ENCODE data around the gene ZC3H12D.

The ZC3H12D gene

GRCh38 chr6:149459761-149460160 is 25.1 kb downstream of the ZC3H12D start:
- Histone ChIP-seq H3K4me3 (ENCODE audit: low read depth, low read length) (no peak overlapping the region), H3K36me3 (ENCODE audit: control insufficient read depth in 2 of 2, insufficient read depth in 1 of 2, low read length in 2 of 2) (no peaks in the 10 kb centered on the region), H3K9me3 (ENCODE audit: control insufficient read depth, insufficient read depth, low read depth, low read length) (no peaks in the 10 kb centered on the region), H3K27ac (ENCODE audit: extremely low read depth, low read depth, low read length) (no peak overlapping the region), H3K4me1 (ENCODE audit: control insufficient read depth, insufficient read depth, low read length) (no peaks in the 10 kb centered on the region)
- CTCF ChIA-PET = interaction anchor here (1.0 to 1.5 kb wide), 2 partner anchors 11 to 57 kb away, joined by 3 read pairs; no protein-coding TSS in a partner anchor
- POLR2A ChIA-PET = interaction anchor here (0.5 kb wide), 1 partner anchor 39 kb away, joined by 4 read pairs; no protein-coding TSS in a partner anchor
- TF ChIP-seq ZNF677 (tag by site-specific recombination; IDR thresholded peaks at IDR 0.05) = no peak
- TF ChIP-seq, protein P1, sequence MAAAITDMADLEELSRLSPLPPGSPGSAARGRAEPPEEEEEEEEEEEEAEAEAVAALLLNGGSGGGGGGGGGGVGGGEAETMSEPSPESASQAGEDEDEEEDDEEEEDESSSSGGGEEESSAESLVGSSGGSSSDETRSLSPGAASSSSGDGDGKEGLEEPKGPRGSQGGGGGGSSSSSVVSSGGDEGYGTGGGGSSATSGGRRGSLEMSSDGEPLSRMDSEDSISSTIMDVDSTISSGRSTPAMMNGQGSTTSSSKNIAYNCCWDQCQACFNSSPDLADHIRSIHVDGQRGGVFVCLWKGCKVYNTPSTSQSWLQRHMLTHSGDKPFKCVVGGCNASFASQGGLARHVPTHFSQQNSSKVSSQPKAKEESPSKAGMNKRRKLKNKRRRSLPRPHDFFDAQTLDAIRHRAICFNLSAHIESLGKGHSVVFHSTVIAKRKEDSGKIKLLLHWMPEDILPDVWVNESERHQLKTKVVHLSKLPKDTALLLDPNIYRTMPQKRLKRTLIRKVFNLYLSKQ (tag by site-specific recombination; IDR thresholded peaks at IDR 0.05; ENCODE audit: borderline replicate concordance) = no peak
- no peak for TF ChIP-seq ZNF223 (tag by site-specific recombination; IDR thresholded peaks at IDR 0.05)
- TF ChIP-seq TCF7L2 (IDR thresholded peaks at IDR 0.05; ENCODE audit: borderline replicate concordance, low read depth, low read length) = no peak
- no peak for TF ChIP-seq ZNF654 (tag by site-specific recombination; IDR thresholded peaks at IDR 0.05; ENCODE audit: low read depth)
- TF ChIP-seq, protein P2, sequence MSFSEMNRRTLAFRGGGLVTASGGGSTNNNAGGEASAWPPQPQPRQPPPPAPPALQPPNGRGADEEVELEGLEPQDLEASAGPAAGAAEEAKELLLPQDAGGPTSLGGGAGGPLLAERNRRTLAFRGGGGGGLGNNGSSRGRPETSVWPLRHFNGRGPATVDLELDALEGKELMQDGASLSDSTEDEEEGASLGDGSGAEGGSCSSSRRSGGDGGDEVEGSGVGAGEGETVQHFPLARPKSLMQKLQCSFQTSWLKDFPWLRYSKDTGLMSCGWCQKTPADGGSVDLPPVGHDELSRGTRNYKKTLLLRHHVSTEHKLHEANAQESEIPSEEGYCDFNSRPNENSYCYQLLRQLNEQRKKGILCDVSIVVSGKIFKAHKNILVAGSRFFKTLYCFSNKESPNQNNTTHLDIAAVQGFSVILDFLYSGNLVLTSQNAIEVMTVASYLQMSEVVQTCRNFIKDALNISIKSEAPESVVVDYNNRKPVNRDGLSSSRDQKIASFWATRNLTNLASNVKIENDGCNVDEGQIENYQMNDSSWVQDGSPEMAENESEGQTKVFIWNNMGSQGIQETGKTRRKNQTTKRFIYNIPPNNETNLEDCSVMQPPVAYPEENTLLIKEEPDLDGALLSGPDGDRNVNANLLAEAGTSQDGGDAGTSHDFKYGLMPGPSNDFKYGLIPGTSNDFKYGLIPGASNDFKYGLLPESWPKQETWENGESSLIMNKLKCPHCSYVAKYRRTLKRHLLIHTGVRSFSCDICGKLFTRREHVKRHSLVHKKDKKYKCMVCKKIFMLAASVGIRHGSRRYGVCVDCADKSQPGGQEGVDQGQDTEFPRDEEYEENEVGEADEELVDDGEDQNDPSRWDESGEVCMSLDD (tag by site-specific recombination; IDR thresholded peaks at IDR 0.05) = no peak
- no peak for TF ChIP-seq ZNF266 (tag by site-specific recombination; IDR thresholded peaks at IDR 0.05; ENCODE audit: low read depth)
- TF ChIP-seq ZNF155 (tag by site-specific recombination; IDR thresholded peaks at IDR 0.05) = no peak
- no peak for TF ChIP-seq ZNF202 (tag by site-specific recombination; IDR thresholded peaks at IDR 0.05; ENCODE audit: borderline replicate concordance)
- TF ChIP-seq ZNF112 (tag by site-specific recombination; IDR thresholded peaks at IDR 0.05) = no peak
- TF ChIP-seq ZNF114 (tag by site-specific recombination; IDR thresholded peaks at IDR 0.05) = no peak
- TF ChIP-seq, protein P3, sequence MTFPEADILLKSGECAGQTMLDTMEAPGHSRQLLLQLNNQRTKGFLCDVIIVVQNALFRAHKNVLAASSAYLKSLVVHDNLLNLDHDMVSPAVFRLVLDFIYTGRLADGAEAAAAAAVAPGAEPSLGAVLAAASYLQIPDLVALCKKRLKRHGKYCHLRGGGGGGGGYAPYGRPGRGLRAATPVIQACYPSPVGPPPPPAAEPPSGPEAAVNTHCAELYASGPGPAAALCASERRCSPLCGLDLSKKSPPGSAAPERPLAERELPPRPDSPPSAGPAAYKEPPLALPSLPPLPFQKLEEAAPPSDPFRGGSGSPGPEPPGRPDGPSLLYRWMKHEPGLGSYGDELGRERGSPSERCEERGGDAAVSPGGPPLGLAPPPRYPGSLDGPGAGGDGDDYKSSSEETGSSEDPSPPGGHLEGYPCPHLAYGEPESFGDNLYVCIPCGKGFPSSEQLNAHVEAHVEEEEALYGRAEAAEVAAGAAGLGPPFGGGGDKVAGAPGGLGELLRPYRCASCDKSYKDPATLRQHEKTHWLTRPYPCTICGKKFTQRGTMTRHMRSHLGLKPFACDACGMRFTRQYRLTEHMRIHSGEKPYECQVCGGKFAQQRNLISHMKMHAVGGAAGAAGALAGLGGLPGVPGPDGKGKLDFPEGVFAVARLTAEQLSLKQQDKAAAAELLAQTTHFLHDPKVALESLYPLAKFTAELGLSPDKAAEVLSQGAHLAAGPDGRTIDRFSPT (tag by site-specific recombination; IDR thresholded peaks at IDR 0.05) = no peak
- no peak for TF ChIP-seq EGR2 (tag by site-specific recombination; IDR thresholded peaks at IDR 0.05; ENCODE audit: low read depth)
- no peak for TF ChIP-seq ZNF791 (tag by site-specific recombination; IDR thresholded peaks at IDR 0.05)
- TF ChIP-seq SETDB1 (IDR thresholded peaks at IDR 0.05; ENCODE audit: insufficient read length, low read length) = no peak
- no peak for TF ChIP-seq ZNF621 (tag by site-specific recombination; IDR thresholded peaks at IDR 0.05)
- TF ChIP-seq ZNF544 (tag by site-specific recombination; IDR thresholded peaks at IDR 0.05) = no peak
- no peak for TF ChIP-seq CTCF (tag by site-specific recombination; IDR thresholded peaks at IDR 0.05)

Measured in HEK293 (cell line).